COLO829 (cell line): ENCODE results near the gene EPHA3.

Experiments
- DNase-seq: peaks from one replicate; pipeline ENCODE4 v3.0.0; 2012; ENCODE audit warnings: low spot score

EPHA3 gene

DNA sequence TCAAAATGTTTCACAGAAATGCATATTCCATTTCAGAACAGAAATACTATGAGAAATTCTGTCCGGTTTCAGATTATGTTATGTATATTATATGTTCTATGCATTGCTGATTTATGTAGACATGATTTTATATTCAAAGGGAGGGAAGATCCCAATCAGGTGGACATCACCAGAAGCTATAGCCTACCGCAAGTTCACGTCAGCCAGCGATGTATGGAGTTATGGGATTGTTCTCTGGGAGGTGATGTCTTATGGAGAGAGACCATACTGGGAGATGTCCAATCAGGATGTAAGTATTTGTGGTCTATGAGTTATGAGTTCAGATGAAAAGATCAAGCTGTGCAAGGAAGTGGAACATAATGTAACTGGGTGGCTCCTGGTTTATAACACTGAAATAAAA is 341.7 kb downstream of the EPHA3 start:
- DNase-seq = no peak

DNA sequence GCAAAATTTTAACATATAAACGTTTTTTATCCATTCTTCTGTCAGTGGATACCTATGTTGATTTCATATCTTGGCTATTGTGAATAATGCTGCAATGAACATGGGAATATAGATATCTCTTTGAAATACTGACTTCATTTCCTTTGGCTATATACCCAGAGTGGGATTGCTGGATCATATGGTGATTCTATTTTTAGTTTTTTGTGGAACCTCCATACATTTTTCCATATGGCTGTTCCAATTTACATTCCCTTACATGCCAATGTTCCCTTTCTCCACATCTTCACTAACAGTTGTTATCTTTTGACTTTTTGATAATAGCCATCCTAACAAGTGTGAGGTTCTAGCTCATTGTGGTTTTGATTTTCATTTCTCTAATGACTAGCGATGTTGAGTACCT is 344.6 kb downstream of the EPHA3 start:
- DNase-seq = no peak

DNA sequence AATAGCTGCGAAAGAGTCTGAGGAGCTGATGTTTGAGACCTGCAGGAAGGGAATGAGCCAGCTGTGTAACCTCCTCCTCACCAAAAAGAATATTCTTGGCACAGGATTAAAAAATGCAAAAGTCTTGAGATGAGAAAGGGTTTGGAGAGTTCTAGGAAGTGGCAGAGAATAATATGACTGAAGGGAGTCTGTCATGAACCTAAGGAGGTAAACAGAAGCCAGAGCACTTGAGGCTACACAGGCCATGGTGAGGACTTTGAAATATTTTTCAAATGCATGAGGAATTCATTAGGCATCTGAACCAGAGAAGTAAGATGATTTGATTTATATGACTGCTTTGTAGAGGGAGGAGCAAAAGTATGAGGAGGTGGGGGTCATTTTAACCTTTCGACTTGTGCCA is 347.8 kb downstream of the EPHA3 start:
- no peak for DNase-seq

DNA sequence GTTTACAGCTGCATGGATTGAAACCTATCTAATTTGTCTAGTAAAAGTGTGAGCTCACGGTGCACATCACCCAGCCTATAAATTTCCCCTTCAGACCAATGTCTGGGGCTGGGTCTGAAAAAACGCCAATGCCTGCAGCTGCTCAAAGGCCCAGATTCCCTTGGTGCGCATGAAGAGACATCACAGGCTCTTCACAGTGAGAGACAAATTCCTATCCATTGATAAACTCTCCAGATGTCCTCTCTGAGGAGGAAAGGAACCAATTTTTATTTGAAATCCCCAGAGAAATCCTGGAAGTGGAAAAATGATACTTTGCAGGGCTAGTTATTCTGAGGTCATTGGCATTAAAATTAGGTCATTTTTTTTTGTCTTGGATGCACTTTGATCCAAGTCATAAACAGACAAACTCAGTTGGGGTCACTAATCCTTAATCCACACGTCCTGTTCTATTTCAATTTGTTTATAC is 360.5 kb downstream of the EPHA3 start:
- no peak for DNase-seq

DNA sequence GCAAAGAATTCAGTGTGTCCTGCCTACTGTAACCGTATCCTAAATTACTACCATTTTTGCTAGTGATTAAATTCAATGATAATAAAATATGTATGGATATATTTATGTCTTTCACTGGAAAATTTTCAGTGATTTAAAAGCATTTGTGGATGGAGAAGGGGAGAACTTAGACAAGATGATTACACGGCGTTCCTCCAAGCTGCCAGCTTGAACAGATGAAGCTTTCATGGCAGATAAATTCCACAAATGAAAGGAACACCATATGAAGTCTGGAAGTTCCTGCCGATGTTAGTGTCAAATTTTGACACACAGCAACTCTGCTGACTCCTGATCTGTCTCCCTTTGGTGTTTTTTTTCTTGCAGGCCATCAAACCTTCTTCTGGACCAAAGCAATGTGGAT is 364.7 kb downstream of the EPHA3 start:
- DNase-seq = no peak

DNA sequence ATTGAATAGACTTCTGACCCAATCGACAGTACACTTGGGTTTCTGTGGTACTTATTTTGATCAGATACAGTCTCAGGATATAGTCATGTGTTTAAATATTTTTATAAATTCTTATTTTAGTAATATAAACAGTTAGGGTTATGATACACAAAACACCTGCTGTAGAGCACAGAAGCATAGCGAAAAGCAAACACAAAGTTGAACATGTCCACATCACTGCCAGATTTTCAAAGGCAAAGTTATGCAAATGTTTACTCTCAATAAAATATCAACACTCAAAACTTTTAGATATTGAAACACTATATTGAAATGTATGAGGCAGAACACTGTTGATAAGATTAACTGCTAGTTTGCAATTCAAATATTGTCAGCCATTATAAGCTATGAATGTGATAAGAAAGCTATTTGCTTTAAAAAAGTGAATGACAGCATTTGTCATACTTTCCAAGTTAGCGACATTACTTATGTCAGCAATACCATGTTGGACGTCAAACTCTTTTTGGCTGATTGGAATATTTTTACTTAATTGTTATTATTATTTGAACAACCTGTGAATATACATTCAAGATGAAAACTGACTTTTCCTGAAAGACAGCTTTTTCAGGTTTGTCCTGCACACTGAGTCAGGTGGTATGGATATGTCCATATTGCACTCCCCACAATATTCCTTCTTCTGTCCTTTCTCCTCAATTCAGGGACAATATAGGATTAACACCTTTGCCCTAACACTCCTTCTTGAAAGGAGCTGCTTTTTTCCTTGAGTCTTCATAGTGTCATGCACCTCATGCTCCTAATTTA is 367.1 kb downstream of the EPHA3 start:
- DNase-seq = no peak

DNA sequence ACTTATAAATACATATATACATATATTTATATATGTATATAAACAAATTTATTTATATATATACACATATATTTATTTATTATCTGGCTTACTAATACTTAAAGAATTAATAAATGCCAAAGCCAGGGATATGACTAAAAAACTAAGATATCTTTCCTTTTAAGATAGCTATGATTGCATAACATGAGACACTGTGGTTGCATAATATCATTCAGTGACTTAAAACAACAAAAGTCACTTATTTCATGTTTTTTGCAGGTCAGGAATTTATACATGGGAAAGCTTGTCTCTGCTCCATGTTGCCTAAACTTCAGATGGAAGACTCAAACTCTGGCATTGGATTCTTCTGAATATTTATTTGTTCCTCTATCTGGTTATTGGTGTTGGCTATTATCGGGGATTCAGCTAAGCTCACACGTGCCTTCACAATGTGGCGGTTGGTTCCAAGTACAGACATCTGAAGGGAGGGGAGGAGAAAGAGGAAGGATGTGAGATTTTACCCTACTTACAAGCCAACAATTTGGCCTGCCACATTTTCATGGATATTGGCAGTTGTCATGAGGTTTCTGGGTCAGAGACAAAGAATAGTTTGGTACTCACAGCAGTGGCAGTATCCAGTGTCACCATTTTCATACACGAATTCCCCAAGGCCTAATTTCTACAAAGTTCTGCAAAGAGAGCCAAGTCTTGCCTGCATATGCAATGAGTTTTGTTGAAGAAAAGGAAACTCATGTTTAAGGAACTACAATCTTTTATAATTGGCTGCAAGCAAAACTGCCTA is 381.6 kb downstream of the EPHA3 start:
- no peak for DNase-seq

DNA sequence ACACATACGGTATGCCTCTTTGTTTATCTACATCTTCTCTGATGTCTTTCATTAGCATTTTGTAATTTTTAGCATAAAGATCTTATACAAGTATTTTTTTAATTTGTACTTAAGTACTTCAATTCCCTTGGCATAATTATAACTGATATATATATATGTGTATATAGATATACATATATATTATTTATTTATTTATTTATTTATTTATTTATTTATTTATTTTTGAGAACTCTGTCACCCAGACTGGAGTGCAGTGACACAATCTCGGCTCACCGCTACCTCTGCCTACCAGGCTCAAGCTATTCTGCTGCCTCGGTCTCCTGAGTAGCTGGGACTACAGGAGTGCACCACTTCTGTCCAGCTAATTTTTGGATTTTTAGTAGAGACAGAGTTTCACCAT is 382.7 kb downstream of the EPHA3 start:
- DNase-seq = no peak

DNA sequence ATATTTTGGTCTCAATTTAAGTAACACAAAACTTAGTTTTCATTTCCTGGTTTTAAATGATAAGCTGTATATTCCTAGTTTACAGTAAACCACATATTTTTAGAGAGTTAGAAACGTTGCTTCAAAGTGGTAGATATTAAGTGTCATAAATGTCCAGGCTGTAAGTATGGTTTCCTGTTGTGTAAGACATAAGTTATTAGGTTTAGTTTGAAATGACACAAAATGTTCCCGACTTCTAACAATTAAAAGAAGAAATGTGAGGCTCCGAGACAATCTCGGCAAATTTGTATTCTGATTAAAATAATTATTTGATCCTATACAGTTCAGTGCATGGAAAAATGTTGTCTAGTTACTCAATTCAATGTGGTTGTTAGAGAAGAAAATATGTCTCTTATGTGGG is 387.3 kb downstream of the EPHA3 start:
- DNase-seq = no peak

DNA sequence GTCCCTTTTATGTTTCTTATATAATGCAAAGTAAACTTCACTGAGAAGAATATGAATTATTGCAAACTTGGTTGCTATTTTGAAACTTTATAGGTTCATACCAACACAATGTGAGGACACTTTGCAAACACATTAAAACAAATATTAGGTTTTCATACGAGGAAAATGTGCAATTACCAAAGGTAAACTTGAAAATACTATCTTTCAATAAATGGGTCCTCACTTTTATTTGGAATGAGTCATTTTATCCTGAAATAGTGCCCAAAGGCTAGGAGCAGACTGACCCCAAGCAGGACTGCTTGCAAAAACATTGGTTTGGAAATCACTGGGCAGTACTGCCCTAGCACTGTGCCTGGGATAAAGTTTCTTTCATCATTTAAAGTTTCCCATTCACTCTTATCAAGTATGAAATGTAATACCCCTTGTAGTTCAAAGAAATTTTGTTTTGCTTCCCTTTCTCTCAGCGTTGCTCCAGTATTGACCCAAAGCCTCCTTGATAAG is 396.5 kb downstream of the EPHA3 start:
- no peak for DNase-seq

DNA sequence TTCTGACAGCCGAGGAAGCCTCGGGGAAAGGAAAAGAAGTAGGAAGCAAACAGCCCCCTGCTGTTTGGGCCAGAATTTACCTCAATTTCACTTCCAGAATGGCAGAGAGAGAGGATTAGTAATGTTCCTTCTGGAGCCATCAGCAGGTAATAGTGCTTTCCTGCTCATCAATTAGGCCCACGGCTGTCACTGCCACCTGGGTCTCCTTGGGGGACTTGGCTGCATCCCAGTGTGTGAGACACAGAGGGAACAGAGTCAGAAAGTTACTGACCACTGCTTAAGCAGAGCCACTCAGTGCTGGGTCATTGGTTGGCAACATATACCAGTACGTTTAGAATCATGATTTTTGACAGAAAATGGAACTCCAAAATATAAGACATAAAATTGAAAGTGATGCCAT is 397.0 kb downstream of the EPHA3 start:
- DNase-seq = no peak

DNA sequence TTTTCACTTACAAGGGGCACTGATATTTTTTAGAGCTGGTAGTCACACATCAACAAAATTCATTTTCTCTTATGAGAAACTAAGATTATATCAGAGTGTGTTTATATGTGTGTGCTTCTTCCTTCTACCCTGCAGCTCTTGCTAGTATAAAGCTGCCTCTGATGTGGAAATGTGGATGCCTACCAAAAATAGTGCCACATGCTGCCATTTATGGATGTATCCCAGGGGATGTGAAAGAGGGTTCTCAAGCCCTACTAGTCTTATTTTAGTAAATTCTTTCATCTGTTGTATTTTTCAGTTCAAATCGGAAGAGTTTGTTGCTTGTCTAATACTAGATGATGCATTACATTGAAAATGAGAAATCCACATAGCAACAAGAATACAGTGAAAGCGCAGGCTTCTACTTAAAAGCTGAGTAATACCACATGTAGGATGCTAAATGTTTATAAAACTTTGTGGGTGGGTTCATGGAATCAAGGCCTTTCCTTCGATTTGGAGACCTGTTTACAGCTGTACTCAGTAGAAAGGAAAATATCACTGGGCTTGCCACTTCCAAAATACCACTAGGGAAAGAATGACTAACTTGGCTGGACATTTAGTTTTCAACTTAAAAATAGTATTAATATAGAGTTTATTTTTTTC is 399.2 kb downstream of the EPHA3 start:
- no peak for DNase-seq

DNA sequence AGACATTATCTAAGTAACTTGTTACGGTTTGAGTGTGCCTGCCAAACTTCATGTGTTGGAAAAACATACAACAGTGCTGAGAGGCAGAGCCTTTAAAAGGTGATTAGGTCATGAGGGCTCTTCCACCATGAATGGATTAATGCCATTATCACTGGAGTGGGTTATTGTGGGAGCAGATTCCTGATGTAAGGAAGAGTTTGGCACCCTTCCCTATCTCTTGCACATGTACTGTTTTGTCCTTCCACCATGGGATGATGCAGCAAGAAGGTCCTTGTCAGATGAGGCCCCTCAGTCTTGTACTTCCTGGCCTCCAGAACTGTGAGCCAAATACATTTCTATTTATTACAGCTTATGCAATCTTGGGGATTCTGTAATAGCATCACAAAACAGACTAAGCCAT is 413.9 kb downstream of the EPHA3 start:
- no peak for DNase-seq

DNA sequence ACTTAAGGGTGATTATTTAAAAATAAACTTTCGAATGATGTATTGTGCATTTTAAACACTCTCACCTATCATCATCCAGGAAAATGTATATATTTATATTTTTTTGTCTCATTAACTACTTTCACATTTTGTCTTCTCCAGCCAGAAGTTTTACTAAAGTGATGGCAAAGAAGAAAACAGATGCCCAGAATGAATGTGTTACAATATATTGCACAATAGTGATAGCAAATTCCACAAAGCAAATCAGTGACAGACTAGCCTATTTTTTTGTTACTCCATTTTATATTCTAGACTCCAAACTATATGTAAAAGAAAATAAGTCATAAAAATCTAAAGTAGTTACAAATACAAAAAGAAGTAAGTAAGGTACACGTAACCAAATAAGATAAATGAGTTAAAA is 414.7 kb downstream of the EPHA3 start:
- DNase-seq = no peak

DNA sequence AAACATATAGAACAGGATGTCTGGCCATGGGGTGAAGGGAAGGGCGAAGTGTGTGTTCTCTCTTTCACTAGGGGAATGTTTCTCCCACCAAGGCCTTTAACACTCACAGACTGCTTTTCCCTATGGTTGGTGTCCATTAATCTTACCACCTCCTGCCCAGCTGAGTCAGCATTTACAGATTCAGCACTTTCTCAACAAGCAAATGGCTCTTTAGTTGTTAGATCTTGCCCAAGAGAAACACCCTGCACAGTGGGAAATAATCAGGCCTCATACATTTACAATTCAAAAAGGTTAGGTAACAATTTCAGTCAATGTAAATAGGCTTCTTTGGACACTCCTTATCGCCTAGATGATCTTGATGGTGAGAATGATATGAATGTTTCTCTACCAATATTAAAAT is 418.2 kb downstream of the EPHA3 start:
- DNase-seq = no peak

DNA sequence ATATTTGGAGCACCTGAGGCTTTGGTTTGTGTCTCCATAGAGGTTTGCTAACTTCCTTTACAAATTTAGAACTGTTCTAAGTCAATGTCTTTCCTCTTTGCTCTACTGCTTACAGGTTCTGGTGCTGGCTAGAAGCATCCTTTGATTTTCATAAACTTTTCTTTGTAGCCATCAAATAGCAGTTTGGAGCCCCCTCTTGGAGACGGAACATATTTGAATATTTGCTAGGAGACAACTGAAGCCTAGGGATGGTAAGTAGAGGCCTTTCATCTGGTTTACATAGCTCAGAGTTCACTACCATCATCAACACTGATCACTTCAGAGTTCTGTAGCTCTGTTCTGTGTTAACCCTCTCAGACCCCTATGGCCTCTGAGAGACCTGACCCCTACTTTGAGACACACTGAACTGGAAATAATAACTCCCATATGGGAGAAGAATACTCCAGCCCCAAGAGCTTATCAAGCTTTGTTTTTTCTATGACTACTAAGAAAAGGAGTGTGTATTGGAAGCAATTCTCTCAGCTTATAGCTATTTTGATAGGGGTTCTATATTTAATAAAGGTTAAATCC is 420.4 kb downstream of the EPHA3 start:
- DNase-seq = no peak
